H1 (cell line): ENCODE results near the gene PLEKHH2. TPM values are rescaled to one million over a fixed set of nuclear protein-coding genes. Genes with fewer than 3 reads are reported as not detected.

ENCODE experiments used
- CTCF ChIA-PET: fragments of 300-600 bp; sonication (Branson Sonifier 250); formaldehyde crosslinking; loops from one replicate; lab custom pipeline; 2021; ENCODE audit not compliant: partially characterized antibody; lab: Charles Lee
- POLR2A ChIA-PET: fragments of 300-600 bp; sonication (Branson Sonifier 250); formaldehyde crosslinking; loops from one replicate; lab custom pipeline; 2021; ENCODE audit warnings: inconsistent platforms; ENCODE audit not compliant: partially characterized antibody; lab: Charles Lee
- DNase-seq, 2 experiments: peaks; one replicate each; pipeline versions ENCODE4 v3.0.0 to v3.0.0-alpha.2; 2010 to 2022; ENCODE audit warnings: low spot score in 2 of 2, low read depth in 1 of 2, mixed read lengths in 1 of 2
- FAIRE-seq: peaks from 2 replicates; lab custom pipeline; 2011; peaks lifted over from hg19 to GRCh38; lab: Jason Lieb, UNC
- H2AFZ ChIP-seq: 2 replicates; pipeline ENCODE4 v1.8.1; 2012; ENCODE audit warnings: low read length, inconsistent platforms
- H2AK5ac ChIP-seq: 2 replicates; pipeline ENCODE4 v1.6.1; 2013; ENCODE audit warnings: low read depth, low read length
- H2BK120ac ChIP-seq: replicated peaks from 2 replicates; pipeline ENCODE3; 2013; ENCODE audit warnings: low read depth, low read length, inconsistent platforms
- H2BK12ac ChIP-seq: 2 replicates; pipeline ENCODE4 v1.6.1; 2013; ENCODE audit warnings: low read depth, low read length
- H2BK15ac ChIP-seq: 2 replicates; pipeline ENCODE4 v1.6.1; 2013; ENCODE audit warnings: low read length
- H2BK20ac ChIP-seq: 2 replicates; pipeline ENCODE4 v1.6.1; 2013; ENCODE audit warnings: low read length
- H2BK5ac ChIP-seq: 2 replicates; pipeline ENCODE4 v1.6.1; 2013; ENCODE audit warnings: low read depth, low read length
- H3K14ac ChIP-seq: 2 replicates; pipeline ENCODE4 v1.6.1; 2013; ENCODE audit warnings: inconsistent platforms; ENCODE audit not compliant: insufficient read length
- H3K18ac ChIP-seq: 2 replicates; pipeline ENCODE4 v1.6.1; 2013; ENCODE audit warnings: low read length; ENCODE audit errors: extremely low read depth
- H3K23ac ChIP-seq: 2 replicates; pipeline ENCODE4 v1.6.1; 2013; ENCODE audit warnings: inconsistent platforms; ENCODE audit not compliant: insufficient read length
- H3K23me2 ChIP-seq: 2 replicates; pipeline ENCODE4 v1.6.1; 2013; ENCODE audit warnings: low read depth, low read length
- H3K27ac ChIP-seq: 2 replicates; pipeline ENCODE4 v1.6.1; 2011; ENCODE audit warnings: low read depth, low read length, inconsistent platforms
- H3K27me3 ChIP-seq, 4 experiments: replicated peaks in 1 of 4; 1 replicate in 1 of 4; 2 replicates in 3 of 4; pipeline versions ENCODE4 v1.6.1 to v1.8.1; 2011 to 2013; ENCODE audit warnings: low read length in 3 of 4, mild to moderate bottlenecking in 3 of 4, inconsistent platforms in 2 of 4, mixed read lengths in 2 of 4, moderate library complexity in 1 of 4; ENCODE audit not compliant: control insufficient read depth in 3 of 4, insufficient read depth in 3 of 4; ENCODE audit errors: extremely low read depth in 1 of 4
- H3K36me3 ChIP-seq, 4 experiments: 2 replicates each; pipeline versions ENCODE4 v1.6.1 to v1.8.1; 2011 to 2013; ENCODE audit warnings: mild to moderate bottlenecking in 4 of 4, low read length in 3 of 4, moderate library complexity in 2 of 4, control low read depth in 1 of 4, inconsistent platforms in 1 of 4; ENCODE audit not compliant: insufficient read depth in 4 of 4, control insufficient read depth in 2 of 4
- H3K4ac ChIP-seq: replicated peaks from 2 replicates; pipeline ENCODE3; 2013; ENCODE audit warnings: low read length, low read depth, mixed read lengths, inconsistent platforms; ENCODE audit not compliant: insufficient read length
- H3K4me1 ChIP-seq, 4 experiments: replicated peaks in 1 of 4; 1 replicate in 1 of 4; 2 replicates in 3 of 4; pipeline versions ENCODE4 v1.6.1 to v1.8.1; 2011 to 2013; ENCODE audit warnings: low read length in 3 of 4, inconsistent platforms in 2 of 4, mixed read lengths in 1 of 4; ENCODE audit not compliant: insufficient read depth in 4 of 4, control insufficient read depth in 3 of 4
- H3K4me2 ChIP-seq, 2 experiments: 2 replicates each; pipeline versions ENCODE4 v1.6.1 to v1.8.1; 2011 to 2013; ENCODE audit warnings: low read depth in 2 of 2, low read length in 2 of 2, control low read depth in 1 of 2, inconsistent platforms in 1 of 2, mild to moderate bottlenecking in 1 of 2; ENCODE audit not compliant: insufficient read depth in 1 of 2
- H3K4me3 ChIP-seq, 4 experiments: fragments of 200-600, 300-600 bp in 1 of 4; sonication (generic), shearing (Covaris generic), sonication (Bioruptor Twin) in 1 of 4; 2 replicates each; pipeline versions ENCODE4 v1.5.1 to v1.8.1; 2011 to 2016; ENCODE audit warnings: low read length in 4 of 4, low read depth in 3 of 4, control low read depth in 2 of 4, inconsistent platforms in 2 of 4, mild to moderate bottlenecking in 2 of 4, mixed read lengths in 1 of 4, moderate library complexity in 1 of 4; ENCODE audit not compliant: insufficient read depth in 2 of 4; ENCODE audit errors: extremely low read depth in 1 of 4
- H3K56ac ChIP-seq: replicated peaks from 2 replicates; pipeline ENCODE3; 2013; ENCODE audit warnings: low read depth, mild to moderate bottlenecking, mixed read lengths, low read length, inconsistent platforms; ENCODE audit not compliant: insufficient read length
- H3K79me1 ChIP-seq: 2 replicates; pipeline ENCODE4 v1.6.1; 2013; ENCODE audit warnings: low read depth, low read length, control low read depth
- H3K79me2 ChIP-seq, 2 experiments: 2 replicates each; pipeline versions ENCODE4 v1.6.1 to v1.8.1; 2012 to 2013; ENCODE audit warnings: low read length in 2 of 2, mild to moderate bottlenecking in 2 of 2, inconsistent platforms in 1 of 2; ENCODE audit not compliant: insufficient read depth in 2 of 2, control insufficient read depth in 1 of 2
- H3K9ac ChIP-seq, 4 experiments: replicated peaks in 1 of 4; 1 replicate in 1 of 4; 2 replicates in 3 of 4; pipeline versions ENCODE4 v1.6.1 to v1.8.1; 2011 to 2013; ENCODE audit warnings: low read depth in 3 of 4, low read length in 3 of 4, control low read depth in 2 of 4, mild to moderate bottlenecking in 2 of 4, moderate library complexity in 2 of 4, inconsistent platforms in 1 of 4; ENCODE audit errors: extremely low read depth in 1 of 4
- H3K9me3 ChIP-seq, 2 experiments: 2 replicates each; pipeline versions ENCODE4 v1.6.1 to v1.8.1; 2012 to 2013; ENCODE audit warnings: mild to moderate bottlenecking in 2 of 2, moderate library complexity in 2 of 2, control low read depth in 1 of 2, inconsistent platforms in 1 of 2, low read depth in 1 of 2, low read length in 1 of 2, mixed read lengths in 1 of 2; ENCODE audit not compliant: insufficient read depth in 2 of 2
- H4K20me1 ChIP-seq, 2 experiments: replicated peaks in 1 of 2; 2 replicates each; pipeline versions ENCODE3 to v1.8.1; 2011 to 2013; ENCODE audit warnings: inconsistent platforms in 2 of 2, low read length in 2 of 2, mild to moderate bottlenecking in 1 of 2; ENCODE audit not compliant: insufficient read depth in 2 of 2, control insufficient read depth in 1 of 2
- H4K5ac ChIP-seq: 2 replicates; pipeline ENCODE4 v1.6.1; 2013; ENCODE audit warnings: low read length, low read depth, mixed read lengths, inconsistent platforms; ENCODE audit not compliant: insufficient read length
- H4K8ac ChIP-seq: 2 replicates; pipeline ENCODE4 v1.8.0; 2013; ENCODE audit warnings: mild to moderate bottlenecking, moderate library complexity, low read length, inconsistent platforms; ENCODE audit not compliant: insufficient read depth; ENCODE audit errors: extremely low read depth
- H4K91ac ChIP-seq: replicated peaks from 2 replicates; pipeline ENCODE3; 2013; ENCODE audit warnings: low read length, mixed read lengths, inconsistent platforms; ENCODE audit not compliant: insufficient read length
- CHD1 ChIP-seq: IDR thresholded peaks from 2 replicates; pipeline ENCODE4 v1.6.1; 2012; ENCODE audit warnings: low read depth, low read length, improper control_type of control experiment
- CREB1 ChIP-seq: IDR thresholded peaks from 2 replicates; pipeline ENCODE4 v1.6.1; 2012; ENCODE audit warnings: inconsistent platforms
- EGR1 ChIP-seq: IDR thresholded peaks from 2 replicates; pipeline ENCODE4 v1.6.1; 2011; ENCODE audit warnings: low read depth, low read length, borderline replicate concordance
- MAX ChIP-seq: IDR thresholded peaks from 2 replicates; pipeline ENCODE4 v1.6.1; 2012; ENCODE audit warnings: inconsistent platforms
- RNF2 ChIP-seq: fragments of 200-900, 300-1000 bp; sonication (generic); IDR thresholded peaks from 2 replicates; pipeline ENCODE4 v1.7.1; 2016; ENCODE audit warnings: borderline replicate concordance, low read depth, mild to moderate bottlenecking, antibody characterized with exemption, low read length; ENCODE audit not compliant: poor library complexity, severe bottlenecking; ENCODE audit errors: missing control alignments
- SIRT6 ChIP-seq: IDR thresholded peaks from one replicate; pipeline ENCODE4 v1.7.1; 2012; ENCODE audit warnings: low read length, inconsistent platforms
- SIX5 ChIP-seq: IDR thresholded peaks from 2 replicates; pipeline ENCODE4 v1.6.1; 2011; ENCODE audit warnings: mild to moderate bottlenecking, low read depth, low read length
- SP1 ChIP-seq: IDR thresholded peaks from 2 replicates; pipeline ENCODE4 v1.6.1; 2011; ENCODE audit warnings: low read depth, low read length
- SP2 ChIP-seq: IDR thresholded peaks from 2 replicates; pipeline ENCODE4 v1.6.1; 2012; ENCODE audit warnings: mild to moderate bottlenecking, low read length, inconsistent platforms
- SRF ChIP-seq: IDR thresholded peaks from 2 replicates; pipeline ENCODE4 v1.6.1; 2011; ENCODE audit warnings: mild to moderate bottlenecking, low read depth, low read length, moderate library complexity
- WGBS, 2 experiments: shearing (Covaris generic) in 1 of 2; methylation state at CpG; one replicate each; pipeline versions ENCODE4 v1.1.6 to v1.1.7; 2013 to 2015; ENCODE audit warnings: low lambda C conversion rate in 2 of 2, mixed read lengths in 2 of 2, inconsistent platforms in 1 of 2, low coverage in 1 of 2, missing lambda C conversion rate in 1 of 2; ENCODE audit not compliant: insufficient replicate concordance in 2 of 2, insufficient coverage in 1 of 2, insufficient read length in 1 of 2; ENCODE audit errors: extremely low coverage in 1 of 2, missing lambda C conversion rate in 1 of 2; 5-methylcytosine and 5-hydroxymethylcytosine counted together
- polyA plus RNA-seq, 7 experiments: library from polyadenylated mRNA; depleted of rRNA in 3 of 7; stranded (reverse) in 5 of 7; unstranded in 2 of 7; fragments of >200 nt in 5 of 7; fragments of 200-250 nt in 2 of 7; gene quantifications; 1 replicate in 5 of 7; 2 replicates in 1 of 7; 4 replicates in 1 of 7; pipeline versions ENCODE4 v1.2.1 to v1.2.3, GENCODE V29; 2011 to 2013; ENCODE audit warnings: missing spikeins in 2 of 7, mixed read lengths in 2 of 7
- total RNA-seq: library from RNA; stranded (reverse); fragmentation: NEBNext Ultra II Directional; extraction: Animal tissue kit (Norgen Biotek cat#: 25700); gene quantifications from 2 replicates; pipeline ENCODE4 v1.2.1, GENCODE V29; 2021

Gene PLEKHH2
- total and polyA plus RNA-seq, 2 of the 8 experiments (the other 6 are each of a cell fraction or from before 2014, with no cell fraction given) = 2.2 to 5.0 TPM

GRCh38 chr2:43731211-43731610 is 94.2 kb downstream of the PLEKHH2 start:
- Histone ChIP-seq H2BK12ac (no peak overlapping the region), H2AK5ac (no peak overlapping the region), H3K79me1 (no peaks in the 10 kb centered on the region), H4K5ac (no peak overlapping the region), H3K56ac (no peak overlapping the region), H3K14ac (no peak overlapping the region), H3K4ac (no peak overlapping the region), H3K4me3 (no peak overlapping the region), H2AFZ (no peak overlapping the region), H3K4me1 (peaks cover 0 to 6% (median 2%) of the 10 kb centered on the region in 4 experiments; a peak in 2 of 7 replicates), H3K23me2 (no peaks in the 10 kb centered on the region), H3K36me3 (no peaks in the 10 kb centered on the region), H2BK15ac (no peak overlapping the region), H3K9ac (no peak overlapping the region), H3K27ac (no peak overlapping the region), H2BK120ac (no peak overlapping the region), H4K20me1 (no peaks in the 10 kb centered on the region), H3K9me3 (no peaks in the 10 kb centered on the region), H3K4me2 (no peak overlapping the region), H4K8ac (no peak overlapping the region), H2BK5ac (no peak overlapping the region), H3K79me2 (no peaks in the 10 kb centered on the region), H2BK20ac (no peak overlapping the region), H4K91ac (no peak overlapping the region), H3K27me3 (no peaks in the 10 kb centered on the region), H3K18ac (no peak overlapping the region), H3K23ac (no peak overlapping the region)
- no peak for FAIRE-seq
- no peak for DNase-seq
- 97% methylated on average over 1 of the region's 1 CpG; no CpG with 5 or more reads in 1 of the 2 experiments for whole genome bisulfite sequencing, 2 experiments
- ChIA-PET CTCF (no interaction called here), POLR2A (no interaction called here)
- TF ChIP-seq EGR1 (no peak), SP1 (no peak), CREB1 (no peak), CHD1 (no peak), SP2 (no peak), SIRT6 (no peak), SRF (no peak), MAX (no peak), SIX5 (no peak), RNF2 (no peak)
